IMR-90 (cell line): ENCODE measurements around the gene SELENOV.

Experiments used
- BHLHE40 ChIP-seq: fragments of 150-350 bp; IDR thresholded peaks from 2 replicates; pipeline ENCODE4 v1.6.1; 2016; ENCODE audit warnings: mild to moderate bottlenecking, low read depth, low read length
- CTCF ChIP-seq: conservative IDR thresholded peaks from 2 replicates; pipeline ENCODE4 v1.5.1; 2012; ENCODE audit warnings: mild to moderate bottlenecking, low read depth, low read length, improper control_type of control experiment
- POLR2A ChIP-seq: IDR thresholded peaks from 2 replicates; pipeline ENCODE4 v1.6.1; 2012; ENCODE audit warnings: mild to moderate bottlenecking, low read depth, low read length
- RAD21 ChIP-seq: IDR thresholded peaks from 2 replicates; pipeline ENCODE4 v1.6.1; 2012; ENCODE audit warnings: low read length, improper control_type of control experiment
- SMC3 ChIP-seq: fragments of 150-350 bp; IDR thresholded peaks from 2 replicates; pipeline ENCODE4 v1.6.1; 2016; ENCODE audit warnings: low read depth, mild to moderate bottlenecking, antibody characterized with exemption, low read length, moderate library complexity

GRCh38 chr19:39518458-39518857 is 3.5 kb downstream of the SELENOV start:
- no peak for TF ChIP-seq BHLHE40
- TF ChIP-seq CTCF, result no peak
- TF ChIP-seq POLR2A, result no peak
- no peak for TF ChIP-seq SMC3
- no peak for TF ChIP-seq RAD21
